ENCODE measurements around the gene ARHGAP31. TPM values are rescaled to one million over a fixed set of nuclear protein-coding genes. Genes with fewer than 3 reads are reported as not detected.

The ARHGAP31 gene
- total and polyA plus RNA-seq, 4 donors = 0.99 to 4.6 (median 2.6) TPM

DNA sequence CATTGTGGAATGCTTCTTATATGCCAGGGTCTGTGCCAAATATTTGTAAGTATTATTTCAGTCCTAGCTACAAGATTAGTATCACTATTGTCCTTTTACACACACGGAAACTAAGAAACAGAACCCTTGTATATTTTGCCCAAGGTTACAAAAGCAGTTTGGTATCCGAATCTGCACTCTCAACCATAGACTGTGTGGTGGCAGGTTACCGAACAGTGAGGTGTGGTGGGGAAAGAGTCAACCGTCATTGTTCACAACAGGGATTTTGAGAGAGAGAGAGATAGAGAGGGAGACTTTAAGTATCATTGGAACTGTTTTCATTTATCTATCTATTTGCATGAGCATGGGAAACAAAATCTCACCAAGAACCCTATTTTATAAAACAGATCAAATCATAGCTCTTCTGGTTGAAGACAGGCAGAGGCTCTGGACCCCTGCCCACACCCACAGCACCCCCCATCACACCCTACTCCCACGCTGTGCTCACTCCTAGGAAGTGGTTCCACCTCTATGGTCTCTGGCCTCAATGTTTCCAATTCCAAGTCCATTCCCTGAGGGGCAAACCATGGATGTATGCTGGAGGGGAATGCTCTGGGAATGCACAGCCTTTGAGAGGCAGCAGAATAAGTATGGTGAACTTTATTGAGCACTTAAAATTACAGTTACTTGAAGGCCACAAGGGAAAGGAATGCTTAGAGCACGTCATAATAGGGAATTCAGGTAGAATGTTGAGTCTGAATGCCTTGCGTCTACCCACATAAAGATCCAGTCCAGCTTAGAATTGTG, 69.0 kb downstream of the ARHGAP31 start (continued):
- TF ChIP-seq JUND (IDR thresholded peaks at IDR 0.05) (no peak), EGR1 (IDR thresholded peaks at IDR 0.05; ENCODE audit: low read depth in 2 of 2) (no peak), FOXA1 (IDR thresholded peaks at IDR 0.05) (no peak), RAD21 (IDR thresholded peaks at IDR 0.05) (no peak), SP1 (IDR thresholded peaks at IDR 0.05) (no peak), RXRA (IDR thresholded peaks at IDR 0.05) (no peak)
- TF ChIP-seq, protein P1, sequence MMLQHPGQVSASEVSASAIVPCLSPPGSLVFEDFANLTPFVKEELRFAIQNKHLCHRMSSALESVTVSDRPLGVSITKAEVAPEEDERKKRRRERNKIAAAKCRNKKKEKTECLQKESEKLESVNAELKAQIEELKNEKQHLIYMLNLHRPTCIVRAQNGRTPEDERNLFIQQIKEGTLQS (IDR thresholded peaks at IDR 0.05) = no peak

GRCh38 chr3:119364401-119364800, 70.2 kb downstream of the ARHGAP31 start:
- no peak for DNase-seq (ENCODE audit: low spot score)
- WGBS = 94% methylated on average over 1 of the region's 1 CpG
- no peaks in the 10 kb centered on the region for H3K9me3 ChIP-seq (ENCODE audit: control insufficient read depth in 4 of 4, low read length in 3 of 4)
- TF ChIP-seq EGR1 (IDR thresholded peaks at IDR 0.05; ENCODE audit: low read depth in 2 of 2) (no peak), HNF4A (conservative IDR thresholded peaks at IDR 0.05) (no peak), MAX (IDR thresholded peaks at IDR 0.05) (no peak), REST (IDR thresholded peaks at IDR 0.05) (no peak), FOXA1 (IDR thresholded peaks at IDR 0.05) (no peak), GABPA (IDR thresholded peaks at IDR 0.05 in 1 of 2, conservative IDR thresholded peaks at IDR 0.05 in 1 of 2) (no peak), RXRA (IDR thresholded peaks at IDR 0.05) (no peak), JUND (IDR thresholded peaks at IDR 0.05) (no peak), YY1 (IDR thresholded peaks at IDR 0.05) (no peak), SP1 (IDR thresholded peaks at IDR 0.05) (no peak), CTCF (IDR thresholded peaks at IDR 0.05; ENCODE audit: low read depth, low read length, missing input control) (no peak)
- no peak overlapping the region for H3K9ac ChIP-seq (ENCODE audit: low read depth in 1 of 2, low read length in 2 of 2)
- no peaks in the 10 kb centered on the region for H3K4me1 ChIP-seq (ENCODE audit: control insufficient read depth in 4 of 4, insufficient read depth in 4 of 4, low read length in 3 of 4)
- no peaks in the 10 kb centered on the region for H3K36me3 ChIP-seq (ENCODE audit: control insufficient read depth in 4 of 4, insufficient read depth in 3 of 4, low read depth in 1 of 4, low read length in 3 of 4)
- no peak overlapping the region for H3K27ac ChIP-seq (ENCODE audit: low read depth in 1 of 2, low read length in 2 of 2)
- no peaks in the 10 kb centered on the region for H3K27me3 ChIP-seq (ENCODE audit: control insufficient read depth in 4 of 4, insufficient read depth in 4 of 4, low read length in 3 of 4)
- H3K4me3 ChIP-seq (ENCODE audit: low read depth in 1 of 3, low read length in 3 of 3) = no peak overlapping the region

DNA sequence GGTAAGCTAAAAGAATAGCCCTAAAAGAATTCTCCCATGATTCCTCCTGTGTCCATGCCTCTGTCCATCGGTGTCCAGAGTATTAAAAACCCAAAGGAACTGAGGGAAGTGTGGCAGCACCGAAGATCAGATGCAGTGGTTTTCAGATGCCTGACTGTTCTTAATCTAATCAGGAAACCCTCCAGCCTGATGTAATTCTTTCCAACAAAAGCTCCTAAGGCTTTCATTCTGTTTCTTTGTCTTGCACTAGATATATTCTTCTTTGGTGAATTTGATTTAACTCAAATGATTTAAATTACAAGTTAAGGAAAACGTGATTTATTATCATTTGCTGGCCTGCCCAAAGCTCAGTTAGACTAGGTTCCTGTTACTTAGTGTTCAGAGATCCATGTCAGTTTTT, 71.2 kb downstream of the ARHGAP31 start:
- H3K27me3 ChIP-seq (ENCODE audit: control insufficient read depth in 4 of 4, insufficient read depth in 4 of 4, low read length in 3 of 4) = no peaks in the 10 kb centered on the region
- H3K4me3 ChIP-seq (ENCODE audit: low read depth in 1 of 3, low read length in 3 of 3) = no peak overlapping the region
- no peak for DNase-seq (ENCODE audit: low spot score)
- TF ChIP-seq HNF4A (conservative IDR thresholded peaks at IDR 0.05) (no peak), RXRA (IDR thresholded peaks at IDR 0.05) (no peak), FOXA2 (IDR thresholded peaks at IDR 0.05) (no peak), GABPA (IDR thresholded peaks at IDR 0.05 in 1 of 2, conservative IDR thresholded peaks at IDR 0.05 in 1 of 2) (no peak), HNF4G (IDR thresholded peaks at IDR 0.05) (no peak), EGR1 (IDR thresholded peaks at IDR 0.05; ENCODE audit: low read depth in 2 of 2) (no peak), JUND (IDR thresholded peaks at IDR 0.05) (no peak), NR2F2 (IDR thresholded peaks at IDR 0.05) (no peak), REST (IDR thresholded peaks at IDR 0.05) (no peak)
- TF ChIP-seq, protein P2, sequence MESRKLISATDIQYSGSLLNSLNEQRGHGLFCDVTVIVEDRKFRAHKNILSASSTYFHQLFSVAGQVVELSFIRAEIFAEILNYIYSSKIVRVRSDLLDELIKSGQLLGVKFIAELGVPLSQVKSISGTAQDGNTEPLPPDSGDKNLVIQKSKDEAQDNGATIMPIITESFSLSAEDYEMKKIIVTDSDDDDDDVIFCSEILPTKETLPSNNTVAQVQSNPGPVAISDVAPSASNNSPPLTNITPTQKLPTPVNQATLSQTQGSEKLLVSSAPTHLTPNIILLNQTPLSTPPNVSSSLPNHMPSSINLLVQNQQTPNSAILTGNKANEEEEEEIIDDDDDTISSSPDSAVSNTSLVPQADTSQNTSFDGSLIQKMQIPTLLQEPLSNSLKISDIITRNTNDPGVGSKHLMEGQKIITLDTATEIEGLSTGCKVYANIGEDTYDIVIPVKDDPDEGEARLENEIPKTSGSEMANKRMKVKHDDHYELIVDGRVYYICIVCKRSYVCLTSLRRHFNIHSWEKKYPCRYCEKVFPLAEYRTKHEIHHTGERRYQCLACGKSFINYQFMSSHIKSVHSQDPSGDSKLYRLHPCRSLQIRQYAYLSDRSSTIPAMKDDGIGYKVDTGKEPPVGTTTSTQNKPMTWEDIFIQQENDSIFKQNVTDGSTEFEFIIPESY (IDR thresholded peaks at IDR 0.05) = no peak
- TF ChIP-seq, protein P1 (IDR thresholded peaks at IDR 0.05) = no peak

More for the DNA sequence above, 71.2 kb downstream of the ARHGAP31 start:
- Histone ChIP-seq H3K9me3 (ENCODE audit: control insufficient read depth in 4 of 4, low read length in 3 of 4) (no peaks in the 10 kb centered on the region), H3K4me1 (ENCODE audit: control insufficient read depth in 4 of 4, insufficient read depth in 4 of 4, low read length in 3 of 4) (no peaks in the 10 kb centered on the region), H3K36me3 (ENCODE audit: control insufficient read depth in 4 of 4, insufficient read depth in 3 of 4, low read depth in 1 of 4, low read length in 3 of 4) (peaks cover 0 to 3% (median 0%) of the 10 kb centered on the region in 4 donors), H3K9ac (ENCODE audit: low read depth in 1 of 2, low read length in 2 of 2) (no peak overlapping the region), H3K27ac (ENCODE audit: low read depth in 1 of 2, low read length in 2 of 2) (no peak overlapping the region)
- WGBS = 69% methylated on average over 3 of the region's 3 CpGs
